Natural killer cell (primary cell): ENCODE data around the gene TMEM141. TPM values are rescaled to one million over a fixed set of nuclear protein-coding genes. Genes with fewer than 3 reads are reported as not detected.
A peak's percentile ranks its signal among the peaks of the same experiment; 100 is the strongest.
"Not testable (repeated sequence)": the region's sequence is repeated elsewhere in the genome, so short reads cannot be mapped to it uniquely, and the experiment has no call there.

Experiments used
- ATAC-seq, 3 donors: fragments of 150-1000 bp in 2 of 3; fragments of 200-7000 bp in 1 of 3; cut with Tn5 transposase; 1 replicate in 1 of 3; 2 replicates in 2 of 3; pipeline ENCODE4 v1.10.0; 2021; ENCODE audit warnings: mild to moderate bottlenecking in 2 of 3, moderate library complexity in 2 of 3
- DNase-seq, 2 donors: peaks; one replicate each; pipeline versions ENCODE4 v3.0.0 to v3.0.0-alpha.2; 2013 to 2021; ENCODE audit warnings: mixed read lengths in 1 of 2
- H3K27ac ChIP-seq: one replicate; pipeline ENCODE4 v1.5.1; 2013; ENCODE audit warnings: mild to moderate bottlenecking, low read length
- H3K27me3 ChIP-seq: one replicate; pipeline ENCODE4 v1.6.1; 2013; ENCODE audit warnings: low read length; ENCODE audit not compliant: control insufficient read depth, insufficient read depth
- H3K36me3 ChIP-seq: one replicate; pipeline ENCODE4 v1.6.1; 2013; ENCODE audit warnings: low read length; ENCODE audit not compliant: control insufficient read depth, insufficient read depth
- H3K4me1 ChIP-seq: one replicate; pipeline ENCODE4 v1.6.1; 2013; ENCODE audit warnings: low read length; ENCODE audit not compliant: control insufficient read depth, insufficient read depth
- H3K4me3 ChIP-seq: one replicate; pipeline ENCODE4 v1.5.1; 2013; ENCODE audit warnings: low read length
- H3K9me3 ChIP-seq: one replicate; pipeline ENCODE4 v1.6.1; 2013; ENCODE audit warnings: low read length; ENCODE audit not compliant: control insufficient read depth, insufficient read depth
- H3K27ac Mint-ChIP-seq, 2 donors: one replicate each; pipeline ENCODE4 v1.8.0; 2022; ENCODE audit warnings: mild to moderate bottlenecking in 2 of 2, mixed read lengths in 2 of 2, moderate library complexity in 1 of 2
- H3K27me3 Mint-ChIP-seq, 2 donors: one replicate each; pipeline ENCODE4 v1.8.0; 2022; ENCODE audit warnings: low read depth in 2 of 2, mixed read lengths in 2 of 2
- H3K36me3 Mint-ChIP-seq: one replicate; pipeline ENCODE4 v1.8.0; 2022; ENCODE audit warnings: mixed read lengths
- H3K4me1 Mint-ChIP-seq, 2 donors: one replicate each; pipeline ENCODE4 v1.8.0; 2022; ENCODE audit warnings: mixed read lengths in 2 of 2
- H3K4me3 Mint-ChIP-seq: one replicate; pipeline ENCODE4 v1.8.0; 2022; ENCODE audit warnings: mild to moderate bottlenecking, moderate library complexity, mixed read lengths
- H3K9me3 Mint-ChIP-seq, 2 donors: one replicate each; pipeline ENCODE4 v1.8.0; 2022; ENCODE audit warnings: mixed read lengths in 2 of 2
- WGBS: methylation state at CpG from one replicate; pipeline ENCODE4 v1.1.7; 2013; ENCODE audit warnings: missing lambda C conversion rate; ENCODE audit not compliant: insufficient coverage; 5-methylcytosine and 5-hydroxymethylcytosine counted together
- intact Hi-C: fragments of 100-400 bp; cut with micrococcal nuclease; formaldehyde crosslinking; loops from one replicate; pipeline ENCODE4 v1.14.2; 2022
- total RNA-seq, 4 donors: library from RNA; stranded (reverse); fragments of 120-200 nt in 1 of 4; gene quantifications; one replicate each; pipeline versions ENCODE4 v1.2.3 to v1.2.4, GENCODE V29; 2013 to 2022
- TF ChIP-seq, protein P1 (sequence below): fragments of 200-600 bp; IDR thresholded peaks from one replicate; pipeline ENCODE4 v1.8.0; 2022; ENCODE audit warnings: antibody characterized with exemption

TMEM141 gene
- total RNA-seq, 3 donors from 2014 or later (not counting 1 experiment from before 2014, with no cell fraction given): 22.4 to 26.9 (median 26.6) TPM

DNA sequence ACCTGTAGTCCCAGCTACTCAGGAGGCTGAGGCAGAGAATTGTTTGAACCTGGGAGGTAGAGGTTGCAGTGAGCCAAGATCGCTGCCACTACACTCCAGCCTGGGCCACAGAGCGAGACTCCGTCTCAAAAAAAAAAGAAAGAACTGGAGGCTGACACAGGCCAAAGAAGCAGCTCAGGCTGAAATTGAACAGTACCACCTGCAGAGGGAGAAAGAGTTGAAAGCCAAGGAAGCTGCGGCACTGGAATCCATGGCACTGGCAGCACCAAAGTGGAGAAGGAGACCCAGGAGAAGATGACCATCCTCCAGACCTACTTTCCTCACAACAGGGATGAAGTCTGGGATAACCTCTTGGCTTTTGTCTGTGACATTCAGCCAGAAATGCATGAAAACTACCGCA is 11.3 kb upstream of the TMEM141 start:
- Mint-ChIP-seq H3K4me1 (no peaks in the 10 kb centered on the region), H3K27ac (no peak overlapping the region), H3K27me3 (peaks cover 25 to 35% of the 10 kb centered on the region in 2 donors), H3K4me3 (no peak overlapping the region), H3K36me3 (no peaks in the 10 kb centered on the region), H3K9me3 (no peaks in the 10 kb centered on the region)
- DNase-seq: no peak
- no peaks in the 10 kb centered on the region for H3K36me3 ChIP-seq
- no peaks in the 10 kb centered on the region for H3K4me1 ChIP-seq
- H3K4me3 ChIP-seq: no peak overlapping the region
- ATAC-seq: no peak
- intact Hi-C loops: no loop called here
- H3K9me3 ChIP-seq: no peaks in the 10 kb centered on the region
- 86% methylated on average over 5 of the region's 5 CpGs for WGBS
- TF ChIP-seq, protein P1, sequence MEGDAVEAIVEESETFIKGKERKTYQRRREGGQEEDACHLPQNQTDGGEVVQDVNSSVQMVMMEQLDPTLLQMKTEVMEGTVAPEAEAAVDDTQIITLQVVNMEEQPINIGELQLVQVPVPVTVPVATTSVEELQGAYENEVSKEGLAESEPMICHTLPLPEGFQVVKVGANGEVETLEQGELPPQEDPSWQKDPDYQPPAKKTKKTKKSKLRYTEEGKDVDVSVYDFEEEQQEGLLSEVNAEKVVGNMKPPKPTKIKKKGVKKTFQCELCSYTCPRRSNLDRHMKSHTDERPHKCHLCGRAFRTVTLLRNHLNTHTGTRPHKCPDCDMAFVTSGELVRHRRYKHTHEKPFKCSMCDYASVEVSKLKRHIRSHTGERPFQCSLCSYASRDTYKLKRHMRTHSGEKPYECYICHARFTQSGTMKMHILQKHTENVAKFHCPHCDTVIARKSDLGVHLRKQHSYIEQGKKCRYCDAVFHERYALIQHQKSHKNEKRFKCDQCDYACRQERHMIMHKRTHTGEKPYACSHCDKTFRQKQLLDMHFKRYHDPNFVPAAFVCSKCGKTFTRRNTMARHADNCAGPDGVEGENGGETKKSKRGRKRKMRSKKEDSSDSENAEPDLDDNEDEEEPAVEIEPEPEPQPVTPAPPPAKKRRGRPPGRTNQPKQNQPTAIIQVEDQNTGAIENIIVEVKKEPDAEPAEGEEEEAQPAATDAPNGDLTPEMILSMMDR: no peak
- no peak overlapping the region for H3K27ac ChIP-seq
- no peaks in the 10 kb centered on the region for H3K27me3 ChIP-seq

DNA sequence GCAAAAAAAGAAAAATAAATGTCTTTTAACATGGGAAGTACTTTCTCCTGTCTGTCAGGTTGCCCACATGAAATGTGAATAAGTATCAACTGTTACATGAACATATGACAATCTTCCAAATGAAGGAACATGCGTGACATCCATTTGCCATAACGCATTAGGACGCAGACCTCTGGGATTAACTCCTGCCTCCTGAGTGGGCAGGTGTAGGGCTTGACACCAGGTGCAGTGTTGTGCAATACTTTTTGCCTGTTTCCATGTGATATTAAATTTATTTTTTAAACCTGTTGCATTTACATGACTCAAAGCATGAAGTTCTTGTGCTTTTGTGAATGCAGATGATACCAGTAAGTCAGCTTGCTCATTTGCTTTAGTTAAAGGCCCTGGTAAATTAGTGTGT is 8.7 kb upstream of the TMEM141 start:
- TF ChIP-seq, protein P1: no peak
- ATAC-seq (no peak), DNase-seq (no peak)
- Histone ChIP-seq H3K4me3 (no peak overlapping the region), H3K4me1 (peaks cover under 1% of the 10 kb centered on the region), H3K27me3 (no peaks in the 10 kb centered on the region), H3K36me3 (no peaks in the 10 kb centered on the region), H3K27ac (no peak overlapping the region), H3K9me3 (no peaks in the 10 kb centered on the region)
- Mint-ChIP-seq H3K9me3 (no peaks in the 10 kb centered on the region), H3K27ac (no peak overlapping the region), H3K4me3 (no peak overlapping the region), H3K27me3 (peaks cover 21 to 29% of the 10 kb centered on the region in 2 donors), H3K4me1 (peaks cover 2% of the 10 kb centered on the region in 2 donors), H3K36me3 (no peaks in the 10 kb centered on the region)
- 93% methylated on average over 3 of the region's 3 CpGs for WGBS
- intact Hi-C loops: no loop called here

DNA sequence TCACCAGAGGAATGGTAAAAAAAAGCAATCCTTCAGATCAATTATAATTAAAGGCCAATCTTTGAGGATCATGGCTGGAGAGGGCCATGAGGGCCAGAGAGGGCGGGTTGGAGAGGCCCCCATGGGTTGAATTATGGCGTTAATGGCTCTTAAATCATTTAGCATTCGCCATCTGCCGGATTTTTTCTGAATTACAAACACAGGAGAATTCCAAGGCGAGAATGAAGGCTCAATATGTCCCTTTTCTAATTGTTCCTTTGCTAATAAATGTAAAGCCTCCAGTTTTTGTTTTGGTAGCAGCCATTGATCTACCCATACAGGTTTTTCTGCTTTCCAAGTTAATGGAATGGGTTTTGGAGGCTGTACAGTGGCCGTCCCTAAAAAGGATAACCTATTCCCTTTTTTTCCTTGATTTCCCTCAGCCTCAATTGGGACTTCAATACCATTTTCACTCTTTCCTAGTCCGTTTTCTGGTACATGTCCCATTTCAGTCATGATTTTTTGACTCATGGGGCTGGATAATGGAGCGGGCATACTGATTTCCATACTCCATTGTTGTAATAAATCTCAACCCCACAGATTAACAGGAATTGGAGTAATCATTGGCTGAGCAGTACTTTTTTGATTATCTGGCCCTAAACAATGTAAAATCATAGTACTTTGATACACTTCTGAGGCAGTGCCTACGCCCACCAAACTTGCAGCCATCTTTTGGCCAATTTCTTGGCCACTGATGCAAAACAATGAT is 6.7 kb upstream of the TMEM141 start:
- DNase-seq: peak in 1 of 2 donors; percentile 51
- Mint-ChIP-seq H3K27me3 (peaks cover 3 to 11% of the 10 kb centered on the region in 2 donors), H3K9me3 (no peaks in the 10 kb centered on the region), H3K27ac (no peak overlapping the region), H3K4me3 (no peak overlapping the region), H3K36me3 (no peaks in the 10 kb centered on the region), H3K4me1 (peaks cover 22% of the 10 kb centered on the region in 2 donors)
- no peak overlapping the region for H3K27ac ChIP-seq
- no peaks in the 10 kb centered on the region for H3K9me3 ChIP-seq
- H3K27me3 ChIP-seq: no peaks in the 10 kb centered on the region
- TF ChIP-seq, protein P1: peak; percentile 49
- intact Hi-C loops: no loop called here
- no peaks in the 10 kb centered on the region for H3K36me3 ChIP-seq
- no peak for ATAC-seq
- WGBS: 47% methylated on average over 9 of the region's 9 CpGs
- no peak overlapping the region for H3K4me3 ChIP-seq
- H3K4me1 ChIP-seq: peaks cover 17% of the 10 kb centered on the region

DNA sequence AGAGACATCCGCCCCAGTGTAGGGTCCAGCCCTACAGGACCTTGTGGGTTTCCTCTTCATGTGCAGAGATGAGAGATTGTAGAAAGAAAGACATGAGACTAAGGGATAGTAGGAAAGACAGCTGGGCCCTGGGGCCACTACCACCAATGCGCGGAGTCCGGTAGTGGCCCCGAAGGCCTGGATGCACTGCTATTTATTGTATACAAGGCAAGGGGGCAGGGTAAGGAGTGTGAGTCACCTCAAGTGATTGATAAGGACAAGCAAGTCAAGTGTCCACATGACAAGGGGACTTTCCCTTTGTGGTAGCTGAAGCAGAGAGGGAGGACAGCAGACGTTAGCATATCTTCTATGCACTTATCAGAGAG is 6.2 kb upstream of the TMEM141 start:
- TF ChIP-seq, protein P1: no peak
- Mint-ChIP-seq H3K9me3 (no peaks in the 10 kb centered on the region), H3K27ac (no peak overlapping the region), H3K27me3 (peaks cover 3 to 6% of the 10 kb centered on the region in 2 donors), H3K4me3 (no peak overlapping the region), H3K4me1 (peaks cover 23% of the 10 kb centered on the region in 2 donors), H3K36me3 (no peaks in the 10 kb centered on the region)
- peaks cover 20% of the 10 kb centered on the region for H3K4me1 ChIP-seq
- H3K4me3 ChIP-seq: no peak overlapping the region
- no peaks in the 10 kb centered on the region for H3K27me3 ChIP-seq
- intact Hi-C loops: loop anchor here (5.0 kb wide), 1 partner anchor 57 kb away; the partner anchor contains the start of gene AJM1
- 79% methylated on average over 6 of the region's 6 CpGs for WGBS
- DNase-seq (peak in 1 of 2 donors; percentile 44), ATAC-seq (peak in 1 of 3 donors; percentile 74)
- no peaks in the 10 kb centered on the region for H3K9me3 ChIP-seq
- no peaks in the 10 kb centered on the region for H3K36me3 ChIP-seq
- no peak overlapping the region for H3K27ac ChIP-seq

DNA sequence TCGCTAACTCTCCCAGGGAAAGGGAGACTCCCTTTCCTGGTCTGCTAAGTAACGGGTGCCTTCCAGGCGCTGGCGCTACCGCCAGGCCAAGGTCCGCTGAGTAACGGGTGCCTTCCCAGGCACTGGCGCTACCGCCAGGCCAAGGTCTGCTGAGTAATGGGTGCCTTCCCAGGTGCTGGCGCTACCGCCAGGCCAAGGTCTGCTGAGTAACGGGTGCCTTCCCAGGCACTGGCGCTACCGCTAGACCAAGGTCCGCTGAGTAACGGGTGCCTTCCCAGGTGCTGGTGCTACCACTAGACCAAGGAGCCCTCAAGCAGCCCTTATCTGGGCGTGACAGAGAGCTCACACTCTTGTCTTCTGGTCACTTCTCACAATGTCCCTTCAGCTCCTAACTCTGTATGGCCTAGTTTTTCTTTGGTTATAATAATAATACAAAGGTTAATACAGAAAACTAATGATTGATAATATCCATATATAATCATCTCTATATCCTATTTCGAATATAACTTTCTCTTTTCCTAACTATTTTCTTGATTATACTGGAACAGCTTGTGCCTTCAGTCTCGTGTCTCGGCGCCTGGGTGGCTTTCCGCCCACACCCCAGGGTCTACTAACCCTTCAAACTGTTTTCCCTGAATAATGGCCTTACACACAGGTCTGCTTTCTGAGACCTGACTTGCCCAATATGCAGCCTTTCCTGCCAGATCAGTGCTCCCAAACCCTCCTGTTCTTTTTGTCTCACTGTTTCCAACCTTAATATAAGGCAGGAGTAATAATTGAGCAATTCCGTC is 5.4 kb upstream of the TMEM141 start:
- intact Hi-C loops: loop anchor here (5.0 kb wide), 1 partner anchor 57 kb away; the partner anchor contains the start of gene AJM1
- H3K27ac ChIP-seq, DNase-seq, H3K4me3 ChIP-seq, ATAC-seq, H3K27me3 ChIP-seq, H3K27me3 Mint-ChIP-seq, H3K9me3 ChIP-seq, H3K36me3 Mint-ChIP-seq, H3K27ac Mint-ChIP-seq, H3K4me3 Mint-ChIP-seq, H3K9me3 Mint-ChIP-seq, H3K36me3 ChIP-seq: not testable (repeated sequence)
- peaks cover 27 to 28% of the 10 kb centered on the region in 2 donors for H3K4me1 Mint-ChIP-seq
- WGBS: 87% methylated on average over 23 of the region's 23 CpGs
- H3K4me1 ChIP-seq: peaks cover 26% of the 10 kb centered on the region
